Panc1 (cell line): Measurements from ENCODE around the gene GCN1. TPM values are rescaled to one million over a fixed set of nuclear protein-coding genes. Genes with fewer than 3 reads are reported as not detected.

Experiments
- ATAC-seq: fragments of 200-7000 bp; cut with Tn5 transposase; 2 replicates; pipeline ENCODE4 v1.9.1; 2020; ENCODE audit warnings: mild to moderate bottlenecking, moderate library complexity
- BruUV-seq: library from RNA; stranded (reverse); fragments of 400-500 nt; replicated peaks from 2 replicates; lab custom pipeline; 2021; lab: Mats Ljungman, UMichigan
- CTCF ChIA-PET: fragments of 300-600 bp; sonication (Branson Sonifier 250); formaldehyde crosslinking; loops from one replicate; lab custom pipeline; 2022; ENCODE audit warnings: antibody characterized with exemption; lab: Charles Lee
- POLR2A ChIA-PET: fragments of 300-600 bp; sonication (Branson Sonifier 250); formaldehyde crosslinking; loops from one replicate; lab custom pipeline; 2022; ENCODE audit warnings: antibody characterized with exemption; lab: Charles Lee
- DNase-seq: peaks from one replicate; pipeline ENCODE4 v3.0.0-alpha.2; 2010; ENCODE audit warnings: low read depth, low spot score
- H3K27ac ChIP-seq: 2 replicates; pipeline ENCODE4 v1.5.1; 2011; ENCODE audit warnings: mild to moderate bottlenecking, low read length, inconsistent platforms
- H3K27me3 ChIP-seq: fragments of 200-500 bp; sonication (Bioruptor generic); 2 replicates; pipeline ENCODE4 v1.6.0; 2014; ENCODE audit warnings: low read length, inconsistent platforms; ENCODE audit not compliant: control insufficient read depth, insufficient read depth
- H3K36me3 ChIP-seq: fragments of 200-500 bp; sonication (Bioruptor generic); 2 replicates; pipeline ENCODE4 v1.5.1; 2014; ENCODE audit warnings: inconsistent platforms, mild to moderate bottlenecking, low read length, moderate library complexity; ENCODE audit not compliant: control insufficient read depth, insufficient read depth
- H3K4me1 ChIP-seq: 2 replicates; pipeline ENCODE4 v1.5.1; 2011; ENCODE audit warnings: inconsistent platforms, mild to moderate bottlenecking, low read length, moderate library complexity; ENCODE audit not compliant: control insufficient read depth, insufficient read depth
- H3K4me3 ChIP-seq, 2 experiments: 2 replicates each; pipeline ENCODE4 v1.5.1; 2011 to 2012; ENCODE audit warnings: low read depth in 2 of 2, low read length in 2 of 2, mild to moderate bottlenecking in 2 of 2, inconsistent platforms in 1 of 2, moderate library complexity in 1 of 2
- H3K9me3 ChIP-seq: fragments of 200-500 bp; sonication (Bioruptor generic); 2 replicates; pipeline ENCODE4 v1.5.1; 2014; ENCODE audit warnings: low read depth, mild to moderate bottlenecking, inconsistent platforms, low read length, moderate library complexity; ENCODE audit not compliant: control insufficient read depth, insufficient read depth
- POLR2AphosphoS5 ChIP-seq: IDR thresholded peaks from 2 replicates; pipeline ENCODE4 v1.6.1; 2012; ENCODE audit warnings: mild to moderate bottlenecking, low read depth, low read length, moderate library complexity
- SIN3A ChIP-seq: IDR thresholded peaks from 2 replicates; pipeline ENCODE4 v1.6.1; 2012; ENCODE audit warnings: low read depth, mild to moderate bottlenecking, low read length, moderate library complexity, borderline replicate concordance; ENCODE audit not compliant: insufficient read depth
- TCF7L2 ChIP-seq: IDR thresholded peaks from 2 replicates; pipeline ENCODE4 v1.6.1; 2011; ENCODE audit warnings: mild to moderate bottlenecking, low read depth, low read length, inconsistent platforms
- in situ Hi-C: cut with HindIII; loops from 2 replicates; pipeline ENCODE4 v1.10.0; 2016; ENCODE audit warnings: low sequenced_read_pairs, low pct_unique_long_range_greater_than_20kb
- intact Hi-C: fragments of 100-400 bp; cut with micrococcal nuclease; formaldehyde crosslinking; loops from one replicate; pipeline ENCODE4 v1.10.0; 2022; ENCODE audit not compliant: unreplicated experiment
- total RNA-seq: library from RNA; stranded (reverse); gene quantifications from one replicate; pipeline ENCODE4 v1.2.1, GENCODE V29; 2021; ENCODE audit not compliant: unreplicated experiment
- TF ChIP-seq, protein P1 (sequence below), 2 experiments: IDR thresholded peaks; 2 replicates each; pipeline ENCODE4 v1.6.1; 2011 to 2012; ENCODE audit warnings: low read depth in 2 of 2, control low read depth in 1 of 2, low read length in 1 of 2, mild to moderate bottlenecking in 1 of 2, moderate library complexity in 1 of 2; ENCODE audit not compliant: insufficient read depth in 1 of 2
- TF ChIP-seq, protein P2 (sequence below): fragments of 450-650 bp; IDR thresholded peaks from 2 replicates; pipeline ENCODE4 v1.5.1; 2017; ENCODE audit warnings: mild to moderate bottlenecking

Gene GCN1
- total RNA-seq, 1 experiment from 2014 or later = 175 TPM

DNA sequence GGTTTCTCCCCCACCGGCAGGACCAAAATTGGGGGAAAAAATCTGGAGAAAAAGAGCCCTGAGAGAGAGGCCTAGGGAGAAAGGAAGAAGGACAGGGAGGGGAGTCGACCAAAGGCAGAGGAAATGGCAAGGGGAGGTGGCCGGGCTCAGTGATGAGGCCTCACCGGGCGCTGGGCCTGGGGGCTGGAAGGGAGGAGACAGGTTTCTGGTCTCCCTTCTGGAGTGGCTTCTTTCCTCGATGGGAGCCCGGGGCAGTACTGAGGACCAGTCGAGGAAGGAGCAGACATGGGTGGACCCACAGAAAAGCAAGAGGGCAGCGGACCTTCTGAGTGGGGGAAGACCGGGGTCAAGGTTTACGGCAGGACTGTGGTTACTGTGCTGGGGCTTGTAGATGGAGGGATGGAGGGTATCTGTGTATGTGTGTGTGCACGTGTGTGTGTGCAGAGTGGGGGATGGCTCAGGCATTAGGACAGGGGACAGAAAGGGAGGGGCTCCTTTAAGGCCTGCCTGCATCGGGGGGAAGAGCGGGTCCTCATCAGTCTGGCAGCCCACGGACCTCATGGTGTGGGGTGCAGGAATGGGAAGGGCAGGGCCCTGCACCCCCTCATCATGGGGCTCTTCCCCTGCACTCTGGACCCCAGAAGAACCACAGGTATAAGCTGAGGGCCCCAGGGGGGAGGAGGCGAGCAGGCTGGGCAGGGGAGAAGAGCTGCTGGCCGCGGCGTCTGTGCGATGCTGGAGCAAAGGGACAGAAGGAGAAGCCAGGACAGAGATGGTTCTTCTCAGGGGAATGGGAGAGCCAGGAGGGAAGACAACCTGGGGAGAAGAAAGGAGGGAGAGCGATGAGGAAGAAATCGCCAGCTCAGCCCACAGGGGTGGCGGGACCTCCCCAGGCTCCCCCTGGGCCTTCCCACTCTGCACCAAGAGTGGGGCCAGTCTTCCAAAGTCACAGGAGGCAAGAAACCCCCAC is 21.5 kb upstream of the GCN1 start:
- BruUV-seq = no TSS peak
- POLR2A ChIA-PET = interaction anchor here (0.7 to 1.2 kb wide), 2 partner anchors 11 to 75 kb away, joined by 3 to 5 read pairs; no protein-coding TSS in a partner anchor
- intact Hi-C loops (no loop called here), in situ Hi-C loops (no loop called here)
- Histone ChIP-seq H3K9me3 (no peaks in the 10 kb centered on the region), H3K27me3 (no peaks in the 10 kb centered on the region), H3K27ac (peak overlapping the region; percentile 81), H3K4me1 (peaks cover 55% of the 10 kb centered on the region), H3K36me3 (peaks cover 17% of the 10 kb centered on the region), H3K4me3 (no peak overlapping the region)
- DNase-seq (no peak), ATAC-seq (peak; percentile 12)
- CTCF ChIA-PET = interaction anchor here (0.5 to 1.2 kb wide), 2 partner anchors 12 to 15 kb away, joined by 3 to 6 read pairs; no protein-coding TSS in a partner anchor
- TF ChIP-seq SIN3A (no peak), POLR2AphosphoS5 (peak; percentile 26; the same call in 1 of the 2 replicates), TCF7L2 (no peak)
- TF ChIP-seq, protein P1, sequence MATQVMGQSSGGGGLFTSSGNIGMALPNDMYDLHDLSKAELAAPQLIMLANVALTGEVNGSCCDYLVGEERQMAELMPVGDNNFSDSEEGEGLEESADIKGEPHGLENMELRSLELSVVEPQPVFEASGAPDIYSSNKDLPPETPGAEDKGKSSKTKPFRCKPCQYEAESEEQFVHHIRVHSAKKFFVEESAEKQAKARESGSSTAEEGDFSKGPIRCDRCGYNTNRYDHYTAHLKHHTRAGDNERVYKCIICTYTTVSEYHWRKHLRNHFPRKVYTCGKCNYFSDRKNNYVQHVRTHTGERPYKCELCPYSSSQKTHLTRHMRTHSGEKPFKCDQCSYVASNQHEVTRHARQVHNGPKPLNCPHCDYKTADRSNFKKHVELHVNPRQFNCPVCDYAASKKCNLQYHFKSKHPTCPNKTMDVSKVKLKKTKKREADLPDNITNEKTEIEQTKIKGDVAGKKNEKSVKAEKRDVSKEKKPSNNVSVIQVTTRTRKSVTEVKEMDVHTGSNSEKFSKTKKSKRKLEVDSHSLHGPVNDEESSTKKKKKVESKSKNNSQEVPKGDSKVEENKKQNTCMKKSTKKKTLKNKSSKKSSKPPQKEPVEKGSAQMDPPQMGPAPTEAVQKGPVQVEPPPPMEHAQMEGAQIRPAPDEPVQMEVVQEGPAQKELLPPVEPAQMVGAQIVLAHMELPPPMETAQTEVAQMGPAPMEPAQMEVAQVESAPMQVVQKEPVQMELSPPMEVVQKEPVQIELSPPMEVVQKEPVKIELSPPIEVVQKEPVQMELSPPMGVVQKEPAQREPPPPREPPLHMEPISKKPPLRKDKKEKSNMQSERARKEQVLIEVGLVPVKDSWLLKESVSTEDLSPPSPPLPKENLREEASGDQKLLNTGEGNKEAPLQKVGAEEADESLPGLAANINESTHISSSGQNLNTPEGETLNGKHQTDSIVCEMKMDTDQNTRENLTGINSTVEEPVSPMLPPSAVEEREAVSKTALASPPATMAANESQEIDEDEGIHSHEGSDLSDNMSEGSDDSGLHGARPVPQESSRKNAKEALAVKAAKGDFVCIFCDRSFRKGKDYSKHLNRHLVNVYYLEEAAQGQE (IDR thresholded peaks at IDR 0.05; ENCODE audit: insufficient read depth in 1 of 2, low read depth in 2 of 2, low read length in 1 of 2) = no peak
- TF ChIP-seq, protein P2, sequence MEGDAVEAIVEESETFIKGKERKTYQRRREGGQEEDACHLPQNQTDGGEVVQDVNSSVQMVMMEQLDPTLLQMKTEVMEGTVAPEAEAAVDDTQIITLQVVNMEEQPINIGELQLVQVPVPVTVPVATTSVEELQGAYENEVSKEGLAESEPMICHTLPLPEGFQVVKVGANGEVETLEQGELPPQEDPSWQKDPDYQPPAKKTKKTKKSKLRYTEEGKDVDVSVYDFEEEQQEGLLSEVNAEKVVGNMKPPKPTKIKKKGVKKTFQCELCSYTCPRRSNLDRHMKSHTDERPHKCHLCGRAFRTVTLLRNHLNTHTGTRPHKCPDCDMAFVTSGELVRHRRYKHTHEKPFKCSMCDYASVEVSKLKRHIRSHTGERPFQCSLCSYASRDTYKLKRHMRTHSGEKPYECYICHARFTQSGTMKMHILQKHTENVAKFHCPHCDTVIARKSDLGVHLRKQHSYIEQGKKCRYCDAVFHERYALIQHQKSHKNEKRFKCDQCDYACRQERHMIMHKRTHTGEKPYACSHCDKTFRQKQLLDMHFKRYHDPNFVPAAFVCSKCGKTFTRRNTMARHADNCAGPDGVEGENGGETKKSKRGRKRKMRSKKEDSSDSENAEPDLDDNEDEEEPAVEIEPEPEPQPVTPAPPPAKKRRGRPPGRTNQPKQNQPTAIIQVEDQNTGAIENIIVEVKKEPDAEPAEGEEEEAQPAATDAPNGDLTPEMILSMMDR = no peak

- ChIA-PET CTCF (no interaction called here), POLR2A (no interaction called here)
- ATAC-seq (peak; percentile 22), DNase-seq (no peak)
- no peaks in the 10 kb centered on the region for H3K9me3 ChIP-seq
- TF ChIP-seq SIN3A = no peak
- H3K4me3 ChIP-seq = no peak overlapping the region
- H3K27me3 ChIP-seq = no peaks in the 10 kb centered on the region
- peaks cover 49% of the 10 kb centered on the region for H3K4me1 ChIP-seq
- intact Hi-C loops (no loop called here), in situ Hi-C loops (no loop called here)
- peaks cover 16% of the 10 kb centered on the region for H3K36me3 ChIP-seq
- peak overlapping the region; percentile 81 for H3K27ac ChIP-seq
- BruUV-seq = no TSS peak
Observed at GRCh38 chr12:120215357-120215735, 20.8 kb upstream of the GCN1 start.
